HG03342 (cell line): Measurements from ENCODE around the gene MIPOL1.

Source experiments
- ATAC-seq: cut with Tn5 transposase; IDR thresholded peaks from one replicate; pipeline ENCODE4 v1.9.1; 2021; ENCODE audit warnings: mild to moderate bottlenecking, moderate library complexity; ENCODE audit not compliant: unreplicated experiment

The MIPOL1 gene

DNA sequence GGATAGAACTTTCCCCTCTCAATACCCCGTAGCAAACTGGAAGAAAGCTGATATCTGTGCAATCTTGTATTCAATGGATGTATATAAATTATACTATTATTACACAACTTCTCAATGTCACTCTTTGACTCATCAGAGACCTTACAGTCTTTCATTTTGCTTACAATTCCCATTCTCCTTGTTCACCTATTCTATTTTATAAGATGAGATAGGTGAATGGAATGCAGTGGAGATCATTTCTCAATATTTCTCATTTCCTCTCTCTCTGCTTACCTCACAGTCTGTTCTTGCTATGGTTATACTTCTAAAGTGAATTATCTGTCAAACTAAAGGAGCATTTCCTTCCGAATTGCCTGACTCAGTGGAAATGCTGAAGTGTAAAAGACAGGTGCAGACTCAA is 382.4 kb downstream of the MIPOL1 start:
- ATAC-seq: no peak

DNA sequence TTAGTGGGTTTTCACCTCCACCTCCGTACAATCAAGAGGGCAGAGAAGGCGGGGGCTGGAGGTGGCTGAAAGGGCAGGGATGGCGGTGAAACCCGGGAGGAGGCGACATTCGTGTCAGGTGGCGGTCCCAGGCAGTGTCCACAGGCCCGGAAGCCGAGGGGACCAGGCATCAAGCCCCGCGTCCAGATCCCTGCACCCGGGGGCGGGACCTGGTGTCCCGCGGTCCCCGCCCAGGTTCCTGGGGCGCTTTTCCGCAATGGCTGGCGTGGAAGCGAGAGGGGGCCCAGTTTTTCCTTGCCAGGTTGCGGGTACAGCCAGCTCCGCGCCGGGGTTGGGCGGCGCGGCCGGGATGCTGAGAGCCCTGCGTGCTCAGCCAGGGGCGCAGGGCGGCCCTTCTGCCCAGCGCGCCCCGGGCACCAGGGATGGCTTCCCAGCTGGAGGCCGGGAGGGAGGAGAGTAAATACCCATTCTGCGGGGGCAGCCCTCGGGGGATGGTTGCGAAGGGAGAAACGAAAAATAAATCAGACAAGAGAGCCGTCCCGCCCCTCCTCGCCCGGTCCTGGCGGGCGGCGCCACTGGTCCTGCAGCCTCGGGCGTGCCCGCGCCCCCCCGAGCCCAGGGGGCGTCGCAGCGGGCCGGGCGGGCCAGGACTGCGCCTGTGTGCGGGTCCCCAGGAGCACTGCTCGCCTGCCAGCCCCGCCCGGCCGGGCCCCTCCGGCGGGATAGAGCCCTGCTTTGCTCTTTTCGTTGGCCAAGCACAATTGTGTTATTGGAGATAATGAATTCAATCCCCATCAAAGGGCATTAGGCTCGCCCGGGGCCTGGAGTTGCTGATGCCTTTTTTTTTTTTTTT is 385.8 kb downstream of the MIPOL1 start:
- no peak for ATAC-seq

DNA sequence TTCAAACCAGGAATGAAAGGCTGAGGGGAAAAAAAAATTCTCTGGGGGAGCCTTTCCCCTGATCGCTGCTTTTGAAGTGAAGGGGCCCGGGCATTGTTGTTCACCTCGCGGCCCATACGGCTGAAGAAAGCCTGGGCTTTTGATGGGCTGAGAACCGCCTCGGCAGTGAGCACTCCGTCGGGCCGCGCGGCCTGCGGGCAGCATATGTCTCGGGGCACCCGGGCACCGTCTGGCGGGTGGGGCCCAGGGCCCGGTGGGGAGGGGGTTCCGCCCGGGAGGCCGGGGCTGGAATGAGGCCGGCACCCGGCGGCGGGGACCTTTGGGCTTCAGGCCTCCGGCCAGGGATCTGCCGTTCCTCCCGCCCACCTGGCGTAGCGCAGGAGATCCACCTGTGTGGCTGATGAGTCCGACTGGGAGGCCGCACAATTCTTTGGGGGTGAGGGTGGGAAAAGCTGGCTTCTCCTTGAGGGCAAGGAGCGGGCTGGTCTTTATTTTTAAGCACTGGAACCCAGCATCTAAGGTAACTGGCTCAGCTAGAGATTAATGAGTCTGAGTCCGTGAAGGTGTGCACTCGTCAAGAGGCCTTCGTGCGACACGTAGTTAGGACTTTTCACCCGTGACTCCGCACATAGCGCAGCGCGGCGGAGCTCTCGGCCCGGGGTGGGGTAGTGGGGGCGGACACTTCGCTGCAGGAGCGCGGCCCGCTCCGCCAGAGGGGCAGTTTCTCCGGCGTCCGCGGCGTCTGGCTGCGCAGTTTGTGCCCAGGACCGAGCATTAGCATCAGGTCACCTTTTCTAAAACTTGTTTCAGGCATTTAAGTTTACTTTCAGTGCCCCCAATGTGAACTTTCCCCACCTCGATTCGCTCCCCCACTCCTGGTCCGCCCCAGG is 386.7 kb downstream of the MIPOL1 start:
- no peak for ATAC-seq

DNA sequence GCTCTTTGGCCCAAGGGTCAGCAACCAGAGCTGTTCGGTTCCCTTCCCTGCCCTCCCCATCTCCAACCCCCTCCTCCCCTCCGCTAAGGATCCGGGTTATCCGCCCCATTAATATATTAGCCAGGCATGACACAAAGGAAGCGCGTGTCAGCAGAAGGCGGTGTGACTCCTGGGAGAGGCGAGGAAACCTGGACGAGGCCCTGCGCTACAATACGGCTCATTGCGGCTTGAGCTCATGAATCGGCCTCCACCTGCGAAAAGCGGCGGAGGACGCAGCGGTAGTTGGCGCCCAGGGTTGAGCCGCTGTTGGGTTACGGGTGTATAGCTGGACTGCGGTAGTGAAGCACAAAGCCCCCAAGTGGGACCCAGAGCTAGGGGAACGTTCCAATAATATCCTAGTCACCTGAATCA is 387.4 kb downstream of the MIPOL1 start:
- ATAC-seq: no peak

DNA sequence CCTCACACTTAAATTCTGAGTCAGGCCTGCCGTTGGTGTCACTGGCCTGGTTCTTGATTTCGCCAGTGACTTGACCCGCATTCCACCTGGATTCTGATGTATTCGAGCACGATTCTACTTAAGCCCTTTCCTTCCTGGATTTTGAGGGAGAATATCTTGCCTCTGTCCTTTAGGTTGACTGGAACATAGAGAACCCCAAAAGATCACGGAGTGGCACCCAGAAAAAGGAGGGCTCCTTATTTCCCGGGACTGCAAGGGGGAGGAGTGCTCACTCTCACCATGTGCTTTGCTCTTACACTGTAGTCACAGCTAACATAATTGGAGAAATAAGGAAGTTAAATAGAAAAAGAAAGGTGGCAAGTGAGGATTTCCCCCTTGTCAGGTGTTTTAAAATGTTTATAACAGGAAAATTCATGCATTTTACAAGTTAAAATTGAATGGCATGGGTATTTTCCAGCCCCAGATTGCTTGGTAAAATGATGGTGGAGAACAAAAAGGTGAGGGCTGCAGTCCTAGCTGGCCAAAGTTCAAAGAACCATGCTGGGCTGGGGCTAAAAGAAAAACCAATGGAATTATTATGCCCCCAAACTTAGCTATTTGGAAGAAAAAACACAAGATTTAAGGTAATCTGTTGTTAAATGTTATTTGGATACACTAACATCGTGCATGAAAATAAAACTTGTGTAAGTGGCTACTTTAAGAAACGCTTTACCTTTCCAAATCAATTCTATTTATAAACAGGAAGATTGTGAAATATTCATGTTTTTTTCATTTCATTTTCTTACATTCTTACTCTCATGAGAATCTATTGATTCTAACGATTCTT is 388.4 kb downstream of the MIPOL1 start:
- ATAC-seq: no peak

DNA sequence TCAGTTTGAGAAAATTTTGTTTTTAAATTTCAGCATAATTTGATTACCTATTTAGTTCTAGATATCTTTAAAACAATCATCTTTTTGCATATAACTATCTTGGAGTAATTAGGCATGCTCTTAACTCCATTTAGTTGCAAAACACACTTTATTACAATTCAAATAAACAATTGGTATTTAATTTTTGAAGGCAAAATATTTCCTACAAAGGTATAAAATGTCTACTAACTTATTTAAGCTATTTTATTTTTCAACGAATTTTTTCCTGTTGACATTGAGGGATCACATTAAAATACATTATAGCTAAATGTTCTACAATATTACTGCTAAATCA is 389.0 kb downstream of the MIPOL1 start:
- no peak for ATAC-seq

DNA sequence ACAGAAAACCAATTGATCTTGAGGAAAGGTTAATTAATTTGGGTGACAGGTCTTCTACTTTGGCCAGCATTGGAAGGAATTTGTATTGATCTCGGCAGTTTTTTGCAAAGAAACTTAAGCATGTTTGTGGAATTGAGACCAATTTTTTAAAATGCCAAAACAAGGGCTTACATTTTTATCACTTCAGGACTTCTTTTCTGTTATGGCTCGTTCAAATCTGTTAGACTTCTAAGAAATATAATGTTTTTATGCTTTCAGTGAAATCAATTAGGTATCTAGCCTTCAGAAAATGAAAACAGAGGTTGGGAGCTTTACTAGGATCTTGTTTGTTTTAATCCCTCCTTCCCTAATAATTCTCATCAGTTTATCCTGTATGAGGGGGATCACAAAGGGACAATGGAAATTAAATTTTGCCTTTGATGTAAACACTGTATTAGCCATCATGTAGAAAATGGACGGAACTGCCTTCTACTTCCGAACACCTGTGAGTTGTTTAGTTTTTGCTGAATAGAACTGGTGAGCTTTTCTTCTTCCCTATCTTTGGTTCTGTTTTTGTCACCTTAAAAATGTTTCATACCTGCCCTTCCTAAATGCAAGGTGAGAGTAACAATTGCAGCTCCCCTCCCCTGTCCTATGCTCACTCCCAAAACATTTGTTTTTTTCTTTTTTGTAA is 389.5 kb downstream of the MIPOL1 start:
- no peak for ATAC-seq

DNA sequence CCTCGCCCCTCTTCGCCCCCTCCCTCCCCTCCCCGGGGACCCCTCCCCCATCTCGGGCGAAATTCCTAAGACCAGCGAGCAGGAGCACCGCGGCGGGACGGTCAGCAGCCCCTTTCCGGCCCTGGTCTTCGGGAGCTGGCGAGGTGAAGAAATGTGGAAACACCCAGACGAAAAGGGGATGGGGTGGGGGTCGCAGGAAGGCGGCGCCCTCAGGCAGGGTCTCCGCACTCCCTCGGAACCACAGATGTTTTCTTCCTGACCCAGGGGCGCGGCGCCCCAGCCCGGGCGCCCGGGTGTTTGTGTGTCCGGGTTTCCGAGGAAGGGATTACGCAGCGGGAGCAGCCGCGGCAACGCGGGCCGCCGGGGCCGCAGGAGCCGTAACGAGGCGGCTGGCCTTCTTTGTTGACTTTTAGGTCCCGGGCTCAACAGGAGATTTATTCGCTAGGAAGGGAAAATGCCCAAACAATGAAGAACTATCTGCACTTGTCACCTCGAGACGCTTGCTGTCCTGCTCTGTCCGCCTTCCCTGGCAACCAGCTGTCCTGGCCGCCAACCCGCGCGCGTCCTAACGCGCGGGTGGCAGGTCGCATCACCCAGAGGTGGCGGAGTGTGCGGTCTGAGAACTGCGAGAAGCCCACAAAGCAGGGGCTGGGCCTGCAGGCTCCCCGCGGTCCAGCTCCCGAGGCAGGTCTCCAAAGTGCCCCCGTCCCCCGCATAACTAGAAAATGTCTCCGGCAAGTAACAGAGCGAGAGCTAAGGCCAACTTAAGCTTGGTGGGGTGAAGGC is 390.3 kb downstream of the MIPOL1 start:
- ATAC-seq: no peak

DNA sequence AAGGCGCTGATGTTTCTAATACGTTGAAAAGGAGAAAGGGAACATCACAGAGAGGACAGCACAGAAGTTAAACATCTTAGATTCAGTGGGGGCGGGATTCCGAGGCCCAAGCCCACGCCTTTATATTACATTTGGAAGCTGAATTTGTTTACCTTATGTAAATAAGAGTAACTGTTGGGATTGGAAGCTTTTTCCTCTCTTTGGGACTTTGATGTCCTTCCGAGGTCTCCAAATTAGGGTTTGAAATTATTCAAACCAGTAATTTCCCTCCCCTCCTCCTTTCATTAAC is 390.9 kb downstream of the MIPOL1 start:
- ATAC-seq: no peak

DNA sequence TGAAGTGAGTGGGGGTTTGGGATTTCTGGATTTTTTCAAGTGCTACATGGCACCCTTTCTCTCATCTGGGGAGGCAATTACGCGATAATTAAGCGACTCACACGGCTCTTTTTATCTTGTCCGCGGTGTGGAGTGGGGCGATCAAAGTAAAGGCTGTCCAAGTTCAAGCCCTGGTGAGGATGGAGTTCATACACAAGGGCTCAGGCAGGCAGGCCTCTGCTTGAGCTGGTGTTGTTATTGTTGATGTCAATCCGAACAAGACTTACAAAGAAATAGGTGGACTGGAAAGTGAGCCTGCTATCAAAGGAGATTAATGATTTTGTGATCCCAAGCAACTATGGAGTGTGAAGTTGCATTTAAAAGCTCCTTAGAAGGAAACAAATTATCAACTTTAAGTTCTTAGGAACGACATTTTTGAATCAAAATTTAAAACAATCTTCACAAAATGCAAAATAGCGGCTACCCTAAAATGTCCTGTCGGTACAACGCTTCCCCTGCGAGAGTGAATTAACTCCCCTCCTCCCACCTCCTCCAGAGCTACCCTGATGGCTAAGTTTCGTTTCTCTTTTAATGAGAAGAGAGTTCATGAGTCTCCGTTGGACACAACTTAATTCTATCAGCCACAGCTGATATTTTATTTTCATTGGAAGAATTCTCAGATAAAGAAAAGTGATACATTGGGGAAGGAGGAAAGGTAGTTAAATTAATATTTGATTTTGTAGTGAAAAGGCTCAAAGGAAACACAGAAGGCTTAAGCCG is 391.4 kb downstream of the MIPOL1 start:
- ATAC-seq: no peak

DNA sequence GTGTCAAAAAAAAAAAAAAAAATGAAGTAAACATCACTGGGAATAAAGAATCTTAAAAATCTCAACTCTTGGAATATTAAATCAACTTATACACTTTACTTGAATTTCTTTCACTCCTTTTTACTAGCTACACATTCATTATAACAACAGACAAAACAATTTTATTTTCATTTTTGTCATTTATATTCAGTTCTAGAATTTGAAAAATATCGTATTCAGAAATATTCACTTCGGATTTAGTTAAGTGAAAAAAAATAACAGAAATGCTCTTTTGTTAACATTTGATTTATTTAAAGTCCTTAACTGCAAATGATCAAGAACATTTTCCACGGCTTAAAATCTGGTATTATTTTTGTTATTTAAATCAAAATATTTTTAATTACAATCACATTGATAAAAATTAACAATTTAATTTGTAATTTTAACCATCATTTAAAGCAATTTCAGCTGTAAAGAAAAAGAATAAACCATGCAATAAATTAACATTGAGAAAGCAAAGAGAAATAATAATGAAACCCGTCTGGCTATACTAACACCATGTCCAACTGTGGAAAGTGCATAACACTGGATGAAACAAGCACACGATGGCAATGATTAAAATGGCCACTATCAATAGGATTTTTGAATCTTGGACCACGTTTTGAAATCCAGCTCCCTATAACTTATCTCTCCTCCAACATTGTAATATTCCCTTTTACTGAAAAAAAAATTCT is 392.1 kb downstream of the MIPOL1 start:
- no peak for ATAC-seq

DNA sequence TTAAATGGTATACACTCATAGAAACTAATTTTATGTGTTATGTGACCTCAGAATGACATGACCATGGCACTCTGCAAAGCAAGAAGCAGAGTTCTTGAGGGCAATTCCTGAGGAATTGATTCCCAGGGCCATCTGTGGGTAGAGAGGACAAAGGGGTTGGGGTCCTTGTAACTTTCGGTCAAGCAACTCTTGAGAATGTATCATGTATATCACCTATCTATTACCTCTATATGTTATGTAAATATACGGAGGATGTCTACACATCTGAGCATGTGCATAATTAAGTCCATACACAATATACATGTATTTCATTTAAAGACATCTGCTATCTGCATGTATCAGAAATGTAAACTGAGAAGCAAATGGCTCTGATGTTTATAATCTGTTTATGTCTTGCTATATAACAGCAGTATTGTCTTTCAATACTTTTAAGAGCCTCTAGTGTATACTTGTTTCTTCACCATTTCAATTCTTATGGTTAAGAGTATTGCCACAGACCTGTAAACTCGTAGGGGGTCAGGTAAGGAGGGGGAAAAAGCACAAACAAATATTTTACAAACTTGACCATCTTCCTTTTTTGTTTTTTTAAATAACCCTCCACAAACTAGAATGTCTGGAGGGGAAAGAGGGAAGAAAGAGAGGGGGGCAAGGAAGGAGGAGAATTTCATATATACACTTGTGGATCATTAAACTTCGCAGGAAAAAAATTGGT is 392.8 kb downstream of the MIPOL1 start:
- ATAC-seq: no peak

DNA sequence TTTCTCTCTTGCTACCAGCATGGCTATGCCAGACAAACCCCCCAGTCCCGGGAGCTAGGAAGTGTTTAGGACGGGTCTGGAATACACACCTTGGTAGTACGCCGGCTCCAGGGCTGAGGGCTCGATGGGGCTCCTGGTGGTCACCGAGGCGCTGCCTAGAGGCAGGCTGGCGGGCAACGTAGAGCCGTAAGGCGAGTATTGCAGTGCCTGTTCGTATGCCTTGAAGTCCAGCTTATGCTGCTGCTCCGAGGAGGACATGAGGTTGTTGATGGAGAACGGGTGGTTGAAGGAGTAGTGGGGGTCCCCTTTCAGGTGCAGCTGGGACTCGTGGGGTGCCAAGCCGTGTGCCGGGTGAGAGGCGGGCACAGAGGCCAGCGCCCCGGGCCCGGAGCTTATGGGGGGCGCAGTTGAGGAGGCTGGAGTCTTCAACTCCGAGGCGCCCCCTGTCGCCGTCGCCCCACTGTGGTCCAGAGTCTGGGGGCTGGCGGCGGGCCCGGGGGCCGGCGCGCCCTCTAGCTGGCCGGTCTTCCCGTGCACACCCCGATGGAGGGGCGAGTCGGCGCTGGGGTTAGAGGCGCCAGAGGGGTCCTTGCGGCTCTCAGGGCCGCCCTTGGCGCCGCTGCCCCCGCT is 393.7 kb downstream of the MIPOL1 start:
- no peak for ATAC-seq

DNA sequence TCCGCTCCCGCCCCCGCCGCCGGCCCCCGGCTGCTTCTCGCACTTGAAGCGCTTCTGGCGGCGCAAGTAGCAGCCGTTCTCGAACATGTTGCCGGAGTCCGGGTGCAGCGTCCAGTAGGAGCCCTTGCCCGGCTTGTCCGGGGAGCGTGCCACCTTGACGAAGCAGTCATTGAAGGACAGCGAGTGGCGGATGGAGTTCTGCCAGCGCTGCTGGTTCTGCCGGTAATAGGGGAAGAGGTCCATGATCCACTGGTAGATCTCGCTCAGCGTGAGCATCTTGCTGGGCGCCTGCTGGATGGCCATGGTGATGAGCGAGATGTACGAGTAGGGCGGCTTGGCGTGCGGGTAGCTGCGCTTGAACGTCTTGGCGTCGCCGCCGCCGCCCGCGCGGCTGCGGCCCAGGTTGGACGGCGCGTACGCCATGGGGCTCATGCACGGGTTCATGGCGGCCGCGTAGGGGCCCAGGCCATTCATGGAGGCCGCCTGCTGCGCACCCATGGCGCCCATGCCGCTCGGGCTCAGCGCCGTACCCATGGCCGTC is 394.3 kb downstream of the MIPOL1 start:
- ATAC-seq: no peak

DNA sequence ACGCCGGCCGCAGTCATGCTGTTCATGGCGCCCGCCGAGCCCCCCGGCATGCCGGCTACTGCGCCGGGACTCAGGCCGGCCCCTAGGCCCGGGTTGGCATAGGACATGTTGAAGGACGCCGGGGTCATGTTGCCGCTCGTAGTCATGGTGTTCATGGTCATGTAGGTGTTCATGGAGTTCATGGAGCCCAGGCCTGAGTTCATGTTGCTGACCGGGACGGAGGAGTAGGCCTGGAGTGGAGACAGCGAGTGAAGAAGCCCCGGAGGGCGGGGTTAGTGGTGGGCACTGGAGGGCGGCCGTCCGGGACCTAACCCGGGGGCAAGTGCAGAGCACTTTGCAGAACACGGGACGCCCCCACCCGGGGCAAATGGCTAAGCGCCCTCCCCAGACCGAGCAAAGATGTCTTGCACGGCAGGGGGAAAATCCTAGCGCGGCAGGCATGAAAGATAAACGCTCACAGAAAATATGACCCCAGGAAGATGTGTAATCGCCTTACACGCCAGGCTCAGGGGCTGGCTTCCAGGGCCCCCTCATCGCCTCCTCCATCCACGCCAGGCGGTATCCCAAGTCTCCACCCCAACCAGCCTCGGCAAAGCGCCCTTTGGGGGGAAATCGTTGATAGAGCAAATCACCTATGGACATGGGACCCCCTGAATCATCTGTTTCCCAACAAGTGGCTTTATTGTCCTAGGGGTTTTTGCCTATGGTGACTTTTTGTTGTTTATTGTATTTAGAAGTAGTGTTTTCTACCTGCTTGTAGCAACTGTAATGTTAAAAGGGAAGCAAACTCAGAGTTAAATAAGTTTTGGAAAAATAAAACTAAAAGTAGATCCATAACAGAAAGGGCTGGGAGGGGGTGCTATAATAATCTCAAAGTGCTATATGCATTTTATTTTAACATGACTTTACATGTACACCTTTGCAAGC is 395.0 kb downstream of the MIPOL1 start:
- no peak for ATAC-seq

DNA sequence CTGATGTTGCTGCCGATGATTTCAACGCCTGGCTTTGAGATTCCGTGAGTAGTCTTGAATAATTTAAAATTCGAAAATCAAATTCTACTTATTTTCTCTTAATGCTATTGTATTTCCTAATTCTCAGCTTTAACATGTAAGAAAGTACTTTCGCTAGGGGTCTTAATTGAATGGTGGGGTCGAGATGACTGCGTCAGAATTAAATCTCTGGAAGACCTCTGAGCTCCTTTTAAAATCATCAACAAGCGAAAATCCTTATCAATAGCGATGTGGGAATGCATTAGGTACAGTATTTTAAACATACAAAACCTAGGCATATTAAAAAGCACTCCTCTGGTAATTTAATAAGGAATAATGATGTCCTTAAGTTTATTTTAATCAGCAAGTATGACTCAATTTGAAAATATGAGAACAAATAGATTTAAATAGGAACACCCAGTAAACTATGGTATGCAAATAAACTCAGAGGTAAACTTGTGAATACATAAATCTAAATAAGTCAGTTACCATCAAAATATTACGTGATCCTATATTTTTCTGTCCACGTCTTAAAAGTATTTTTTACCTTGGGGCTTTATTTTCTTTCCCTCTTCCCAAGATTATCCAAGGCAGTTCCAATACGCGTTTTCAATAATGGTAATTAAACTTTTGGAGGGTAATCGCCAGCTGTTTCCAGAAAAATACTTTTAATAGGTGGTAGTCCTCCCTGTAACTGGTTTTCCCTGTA is 395.9 kb downstream of the MIPOL1 start:
- ATAC-seq: no peak
